Cardiac muscle cell (in vitro differentiated cells and primary cell): ENCODE data around the gene ZNF837. TPM values are rescaled to one million over a fixed set of nuclear protein-coding genes. Genes with fewer than 3 reads are reported as not detected.

Source experiments
- DNase-seq, 2 donors: peaks; one replicate each; pipeline versions ENCODE4 v3.0.0 to v3.0.0-alpha.2; 2010 to 2017; ENCODE audit warnings: low read depth in 1 of 2, low spot score in 1 of 2
- H3K27ac ChIP-seq: fragments of 200-600 bp; sonication (generic); 2 replicates; pipeline ENCODE4 v1.5.1; 2016
- H3K27me3 ChIP-seq: fragments of 200-600 bp; sonication (generic); 2 replicates; pipeline ENCODE4 v1.6.0; 2016; ENCODE audit warnings: control low read depth
- H3K36me3 ChIP-seq: fragments of 200-600 bp; sonication (generic); 2 replicates; pipeline ENCODE4 v1.5.1; 2016; ENCODE audit warnings: control low read depth
- H3K4me1 ChIP-seq: fragments of 200-600 bp; sonication (generic); 2 replicates; pipeline ENCODE4 v1.8.1; 2017; ENCODE audit warnings: low read depth, mild to moderate bottlenecking, mixed run types
- H3K4me3 ChIP-seq: fragments of 200-600 bp; sonication (generic); 2 replicates; pipeline ENCODE4 v1.5.1; 2016; ENCODE audit warnings: mild to moderate bottlenecking
- H3K9me3 ChIP-seq: fragments of 200-600 bp; sonication (generic); 2 replicates; pipeline ENCODE4 v1.5.1; 2017; ENCODE audit warnings: low read depth, mild to moderate bottlenecking, control low read depth
- CTCF ChIP-seq: IDR thresholded peaks from 2 replicates; pipeline ENCODE4 v1.5.1; 2012; ENCODE audit warnings: low read depth, mild to moderate bottlenecking, low read length
- polyA plus RNA-seq: library from polyadenylated mRNA; unstranded; fragments of >200 nt; fragmentation: Nextera tagmentation; extraction: Ambion mirVana; gene quantifications from 2 replicates; pipeline ENCODE4 v1.2.1, GENCODE V29; 2016
- total RNA-seq: library from RNA; depleted of rRNA; stranded (reverse); fragments of >200 nt; gene quantifications from 2 replicates; pipeline ENCODE4 v1.2.3, GENCODE V29; 2016

Gene ZNF837
- total RNA-seq: 9.1 and 12.6 TPM in 2 replicates
- polyA plus RNA-seq: 7.6 and 8.9 TPM in 2 replicates

GRCh38 chr19:58380662-58381459, at the start of gene ZNF837:
ZNF837 (minus strand) TSS chr19:58381030; CDS start chr19:58369332, 11,698 bp downstream.
- Histone ChIP-seq H3K4me1 (peaks cover 10% of the 10 kb centered on the region), H3K4me3 (peak within 1 kb of the TSS; percentile 50), H3K27ac (peak within 1 kb of the TSS; percentile 77), H3K9me3 (no peaks in the 10 kb centered on the region), H3K36me3 (no peaks in the 10 kb centered on the region), H3K27me3 (no peaks in the 10 kb centered on the region)
- DNase-seq: peak; percentile 100
- no peak for TF ChIP-seq CTCF

- Histone ChIP-seq H3K4me3 (no peak overlapping the region), H3K36me3 (no peaks in the 10 kb centered on the region), H3K27me3 (no peaks in the 10 kb centered on the region), H3K9me3 (no peaks in the 10 kb centered on the region), H3K27ac (no peak overlapping the region), H3K4me1 (no peaks in the 10 kb centered on the region)
- DNase-seq: no peak
- TF ChIP-seq CTCF: no peak
Observed at GRCh38 chr19:58429745-58430144, 48.9 kb upstream of the ZNF837 start.

GRCh38 chr19:58428617-58429016, 47.8 kb upstream of the ZNF837 start:
- Histone ChIP-seq H3K27me3 (no peaks in the 10 kb centered on the region), H3K27ac (no peak overlapping the region), H3K4me3 (no peak overlapping the region), H3K4me1 (no peaks in the 10 kb centered on the region), H3K36me3 (no peaks in the 10 kb centered on the region), H3K9me3 (no peaks in the 10 kb centered on the region)
- no peak for TF ChIP-seq CTCF
- DNase-seq: no peak

- peaks cover 10% of the 10 kb centered on the region for H3K36me3 ChIP-seq
- H3K27ac ChIP-seq: no peak overlapping the region
- no peaks in the 10 kb centered on the region for H3K4me1 ChIP-seq
- H3K9me3 ChIP-seq: no peaks in the 10 kb centered on the region
- H3K4me3 ChIP-seq: no peak overlapping the region
- TF ChIP-seq CTCF: no peak
- no peak for DNase-seq
- H3K27me3 ChIP-seq: no peaks in the 10 kb centered on the region
Observed at GRCh38 chr19:58417071-58417470, 36.2 kb upstream of the ZNF837 start.

- Histone ChIP-seq H3K27ac (no peak overlapping the region), H3K27me3 (no peaks in the 10 kb centered on the region), H3K36me3 (peaks cover 10% of the 10 kb centered on the region), H3K4me3 (no peak overlapping the region), H3K4me1 (no peaks in the 10 kb centered on the region), H3K9me3 (no peaks in the 10 kb centered on the region)
- no peak for DNase-seq
- no peak for TF ChIP-seq CTCF
Observed at GRCh38 chr19:58416604-58417003, 35.8 kb upstream of the ZNF837 start.
